ENCODE data around the gene BRSK2. TPM values are rescaled to one million over a fixed set of nuclear protein-coding genes. Genes with fewer than 3 reads are reported as not detected.
"Not testable (repeated sequence)": the region's sequence is repeated elsewhere in the genome, so short reads cannot be mapped to it uniquely, and the experiment has no call there.

BRSK2 gene
- total and polyA plus RNA-seq, 2 donors (not counting 1 experiment from before 2014, with no cell fraction given) = 0.11 to 0.33 TPM

DNA sequence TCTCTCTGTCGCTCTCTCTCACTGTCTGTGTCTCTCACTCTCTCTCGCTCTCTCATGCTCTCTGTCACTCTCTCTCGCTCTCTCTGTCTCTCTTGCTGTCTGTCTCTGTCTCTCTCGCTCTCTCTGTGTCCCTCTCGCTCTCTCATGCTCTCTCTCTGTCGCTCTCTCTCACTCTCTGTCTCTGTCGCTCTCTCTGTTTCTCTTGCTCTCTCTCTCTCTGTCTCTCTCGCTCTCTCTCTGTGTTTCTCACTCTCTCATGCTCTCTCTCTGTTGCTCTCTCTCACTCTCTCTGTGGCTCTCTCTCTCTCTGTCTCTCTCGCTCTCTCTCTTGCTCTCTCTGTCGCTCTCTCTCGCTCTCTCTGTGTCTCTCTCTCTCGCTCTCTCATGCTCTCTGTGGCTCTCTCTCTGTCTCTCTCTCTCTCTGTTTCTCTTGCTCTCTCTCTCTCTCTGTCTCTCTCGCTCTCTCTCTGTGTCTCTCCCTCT is 33.2 kb upstream of the BRSK2 start:
- no peak overlapping the region for H2AFZ ChIP-seq (ENCODE audit: low read length)
- no peak for DNase-seq (ENCODE audit: low read depth in 2 of 2)
- H3K36me3 ChIP-seq (ENCODE audit: control insufficient read depth, insufficient read depth, low read length) = no peaks in the 10 kb centered on the region
- H3K27me3 ChIP-seq (ENCODE audit: control insufficient read depth, insufficient read depth, low read length) = no peaks in the 10 kb centered on the region
- H3K4me1 ChIP-seq (ENCODE audit: control insufficient read depth, extremely low read depth, insufficient read depth, low read length) = no peaks in the 10 kb centered on the region
- no peak overlapping the region for H3K27ac ChIP-seq (ENCODE audit: insufficient read depth, low read length)
- no peak for TF ChIP-seq EZH2 (IDR thresholded peaks at IDR 0.05; ENCODE audit: low read length, missing control alignments)
- TF ChIP-seq, protein P1, sequence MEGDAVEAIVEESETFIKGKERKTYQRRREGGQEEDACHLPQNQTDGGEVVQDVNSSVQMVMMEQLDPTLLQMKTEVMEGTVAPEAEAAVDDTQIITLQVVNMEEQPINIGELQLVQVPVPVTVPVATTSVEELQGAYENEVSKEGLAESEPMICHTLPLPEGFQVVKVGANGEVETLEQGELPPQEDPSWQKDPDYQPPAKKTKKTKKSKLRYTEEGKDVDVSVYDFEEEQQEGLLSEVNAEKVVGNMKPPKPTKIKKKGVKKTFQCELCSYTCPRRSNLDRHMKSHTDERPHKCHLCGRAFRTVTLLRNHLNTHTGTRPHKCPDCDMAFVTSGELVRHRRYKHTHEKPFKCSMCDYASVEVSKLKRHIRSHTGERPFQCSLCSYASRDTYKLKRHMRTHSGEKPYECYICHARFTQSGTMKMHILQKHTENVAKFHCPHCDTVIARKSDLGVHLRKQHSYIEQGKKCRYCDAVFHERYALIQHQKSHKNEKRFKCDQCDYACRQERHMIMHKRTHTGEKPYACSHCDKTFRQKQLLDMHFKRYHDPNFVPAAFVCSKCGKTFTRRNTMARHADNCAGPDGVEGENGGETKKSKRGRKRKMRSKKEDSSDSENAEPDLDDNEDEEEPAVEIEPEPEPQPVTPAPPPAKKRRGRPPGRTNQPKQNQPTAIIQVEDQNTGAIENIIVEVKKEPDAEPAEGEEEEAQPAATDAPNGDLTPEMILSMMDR (conservative IDR thresholded peaks at IDR 0.05 in 1 of 2, IDR thresholded peaks at IDR 0.05 in 1 of 2; ENCODE audit: low read depth in 1 of 2, low read length in 2 of 2) = no peak
- H3K4me3 ChIP-seq (replicated peaks in 1 of 4; ENCODE audit: control extremely low read depth in 1 of 4, insufficient read depth in 1 of 4, low read depth in 3 of 4, low read length in 4 of 4) = no peak overlapping the region
- no peak overlapping the region for H3K9ac ChIP-seq (ENCODE audit: insufficient read depth, low read length)
- no peaks in the 10 kb centered on the region for H3K9me3 ChIP-seq (ENCODE audit: control insufficient read depth, insufficient read depth, low read depth, low read length)
- H4K20me1 ChIP-seq (ENCODE audit: control insufficient read depth, extremely low read depth, insufficient read depth, low read length) = no peaks in the 10 kb centered on the region
- no peaks in the 10 kb centered on the region for H3K79me2 ChIP-seq (ENCODE audit: control insufficient read depth, insufficient read depth, low read length)
- no peak overlapping the region for H3K4me2 ChIP-seq (ENCODE audit: extremely low read depth, insufficient read depth, low read length)

DNA sequence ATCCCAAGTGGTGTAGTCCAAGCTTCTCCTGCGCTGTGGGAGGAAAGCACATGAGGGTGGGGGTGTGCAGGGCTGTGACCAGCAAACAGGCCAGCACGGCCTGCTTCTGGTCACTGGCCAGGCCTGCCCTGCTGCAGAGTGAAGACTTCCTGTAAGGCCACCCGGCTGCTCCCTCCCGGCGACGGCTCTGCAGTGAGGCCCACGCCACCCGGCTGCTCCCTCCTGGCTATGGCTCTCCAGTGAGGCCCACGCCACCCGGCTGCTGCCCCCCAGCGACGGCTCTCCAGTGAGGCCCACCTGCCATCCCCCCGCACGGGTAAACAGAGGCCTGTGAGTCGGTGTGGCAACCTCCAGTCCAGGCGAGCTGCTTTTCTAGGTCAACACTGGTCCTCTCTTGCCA is 31.4 kb upstream of the BRSK2 start:
- Histone ChIP-seq H3K27me3 (ENCODE audit: control insufficient read depth, insufficient read depth, low read length) (no peaks in the 10 kb centered on the region), H2AFZ (ENCODE audit: low read length) (no peak overlapping the region), H3K4me3 (replicated peaks in 1 of 4; ENCODE audit: control extremely low read depth in 1 of 4, insufficient read depth in 1 of 4, low read depth in 3 of 4, low read length in 4 of 4) (no peak overlapping the region), H3K9me3 (ENCODE audit: control insufficient read depth, insufficient read depth, low read depth, low read length) (no peaks in the 10 kb centered on the region), H3K36me3 (ENCODE audit: control insufficient read depth, insufficient read depth, low read length) (no peaks in the 10 kb centered on the region), H3K27ac (ENCODE audit: insufficient read depth, low read length) (no peak overlapping the region), H3K79me2 (ENCODE audit: control insufficient read depth, insufficient read depth, low read length) (no peaks in the 10 kb centered on the region), H3K4me2 (ENCODE audit: extremely low read depth, insufficient read depth, low read length) (no peak overlapping the region), H3K9ac (ENCODE audit: insufficient read depth, low read length) (no peak overlapping the region), H4K20me1 (ENCODE audit: control insufficient read depth, extremely low read depth, insufficient read depth, low read length) (no peaks in the 10 kb centered on the region), H3K4me1 (ENCODE audit: control insufficient read depth, extremely low read depth, insufficient read depth, low read length) (no peaks in the 10 kb centered on the region)
- peak in 1 of 2 donors; percentile 14 for DNase-seq (ENCODE audit: low read depth in 2 of 2)
- TF ChIP-seq, protein P1 (conservative IDR thresholded peaks at IDR 0.05 in 1 of 2, IDR thresholded peaks at IDR 0.05 in 1 of 2; ENCODE audit: low read depth in 1 of 2, low read length in 2 of 2) = no peak
- no peak for TF ChIP-seq EZH2 (IDR thresholded peaks at IDR 0.05; ENCODE audit: low read length, missing control alignments)

DNA sequence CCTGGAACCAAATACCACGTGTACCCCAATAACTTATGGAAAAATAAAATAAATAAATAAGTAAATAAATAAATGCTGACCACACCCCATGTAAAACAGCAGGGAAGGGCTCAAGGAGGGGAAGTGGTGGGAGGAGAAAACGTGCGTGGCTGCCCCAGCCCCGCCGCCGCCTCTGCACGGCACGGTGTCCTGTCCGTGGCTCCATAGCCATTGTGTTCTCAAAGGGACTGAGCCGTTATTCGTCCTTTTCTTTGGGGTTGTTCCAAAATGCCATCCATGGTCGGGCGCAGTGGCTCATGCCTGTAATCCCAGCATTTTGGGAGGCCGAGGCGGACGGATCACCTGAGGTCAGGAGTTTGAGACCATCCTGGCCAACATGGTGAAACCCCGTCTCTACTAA is 30.8 kb upstream of the BRSK2 start:
- H3K9ac ChIP-seq (ENCODE audit: insufficient read depth, low read length); H3K36me3 ChIP-seq (ENCODE audit: control insufficient read depth, insufficient read depth, low read length); H3K4me3 ChIP-seq (replicated peaks in 1 of 4; ENCODE audit: control extremely low read depth in 1 of 4, insufficient read depth in 1 of 4, low read depth in 3 of 4, low read length in 4 of 4); H4K20me1 ChIP-seq (ENCODE audit: control insufficient read depth, extremely low read depth, insufficient read depth, low read length); H2AFZ ChIP-seq (ENCODE audit: low read length); H3K9me3 ChIP-seq (ENCODE audit: control insufficient read depth, insufficient read depth, low read depth, low read length); DNase-seq (ENCODE audit: low read depth in 2 of 2); H3K4me1 ChIP-seq (ENCODE audit: control insufficient read depth, extremely low read depth, insufficient read depth, low read length); H3K27ac ChIP-seq (ENCODE audit: insufficient read depth, low read length); H3K27me3 ChIP-seq (ENCODE audit: control insufficient read depth, insufficient read depth, low read length); H3K4me2 ChIP-seq (ENCODE audit: extremely low read depth, insufficient read depth, low read length); H3K79me2 ChIP-seq (ENCODE audit: control insufficient read depth, insufficient read depth, low read length): not testable (repeated sequence)
